ENCODE results near the gene SSR1. TPM values are rescaled to one million over a fixed set of nuclear protein-coding genes. Genes with fewer than 3 reads are reported as not detected.
A peak's percentile ranks its signal among the peaks of the same experiment; 100 is the strongest.
"Not testable (repeated sequence)": the region's sequence is repeated elsewhere in the genome, so short reads cannot be mapped to it uniquely, and the experiment has no call there.

The SSR1 gene
- total RNA-seq, 1 donor from 2014 or later, result 183 TPM

DNA sequence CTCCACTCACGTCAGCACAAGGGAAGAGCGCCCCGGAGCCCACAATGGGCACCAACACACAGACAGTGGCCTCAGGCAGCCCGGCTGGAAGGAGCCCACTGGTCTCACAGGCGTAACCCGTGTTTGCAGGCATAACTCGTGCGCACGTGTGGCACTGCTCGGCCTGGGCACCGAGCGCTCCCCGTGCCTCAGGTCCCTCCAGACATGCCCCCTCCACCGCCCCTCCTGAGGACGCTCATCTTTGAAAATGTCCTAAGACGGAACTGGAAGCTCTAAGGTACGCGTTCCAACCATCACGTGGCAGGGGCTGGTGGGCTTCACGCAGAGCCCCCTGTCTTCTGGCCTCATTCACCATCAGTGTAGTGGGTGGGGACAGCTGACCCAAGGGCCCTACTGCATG, 44.6 kb downstream of the SSR1 start:
- TF ChIP-seq, protein P1, sequence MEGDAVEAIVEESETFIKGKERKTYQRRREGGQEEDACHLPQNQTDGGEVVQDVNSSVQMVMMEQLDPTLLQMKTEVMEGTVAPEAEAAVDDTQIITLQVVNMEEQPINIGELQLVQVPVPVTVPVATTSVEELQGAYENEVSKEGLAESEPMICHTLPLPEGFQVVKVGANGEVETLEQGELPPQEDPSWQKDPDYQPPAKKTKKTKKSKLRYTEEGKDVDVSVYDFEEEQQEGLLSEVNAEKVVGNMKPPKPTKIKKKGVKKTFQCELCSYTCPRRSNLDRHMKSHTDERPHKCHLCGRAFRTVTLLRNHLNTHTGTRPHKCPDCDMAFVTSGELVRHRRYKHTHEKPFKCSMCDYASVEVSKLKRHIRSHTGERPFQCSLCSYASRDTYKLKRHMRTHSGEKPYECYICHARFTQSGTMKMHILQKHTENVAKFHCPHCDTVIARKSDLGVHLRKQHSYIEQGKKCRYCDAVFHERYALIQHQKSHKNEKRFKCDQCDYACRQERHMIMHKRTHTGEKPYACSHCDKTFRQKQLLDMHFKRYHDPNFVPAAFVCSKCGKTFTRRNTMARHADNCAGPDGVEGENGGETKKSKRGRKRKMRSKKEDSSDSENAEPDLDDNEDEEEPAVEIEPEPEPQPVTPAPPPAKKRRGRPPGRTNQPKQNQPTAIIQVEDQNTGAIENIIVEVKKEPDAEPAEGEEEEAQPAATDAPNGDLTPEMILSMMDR (IDR thresholded peaks at IDR 0.05), result no peak
- H3K9me3 Mint-ChIP-seq (ENCODE audit: unreplicated experiment), result no peaks in the 10 kb centered on the region
- no peak overlapping the region for H3K4me3 Mint-ChIP-seq (ENCODE audit: unreplicated experiment)
- no peak overlapping the region for H3K27ac Mint-ChIP-seq (ENCODE audit: unreplicated experiment)
- no peaks in the 10 kb centered on the region for H3K27me3 Mint-ChIP-seq (ENCODE audit: unreplicated experiment)
- DNase-seq (ENCODE audit: extremely low spot score, unreplicated experiment), result peak; percentile 67
- H3K36me3 Mint-ChIP-seq (ENCODE audit: unreplicated experiment), result no peaks in the 10 kb centered on the region
- H3K4me1 Mint-ChIP-seq (ENCODE audit: unreplicated experiment), result peaks cover 22% of the 10 kb centered on the region

DNA sequence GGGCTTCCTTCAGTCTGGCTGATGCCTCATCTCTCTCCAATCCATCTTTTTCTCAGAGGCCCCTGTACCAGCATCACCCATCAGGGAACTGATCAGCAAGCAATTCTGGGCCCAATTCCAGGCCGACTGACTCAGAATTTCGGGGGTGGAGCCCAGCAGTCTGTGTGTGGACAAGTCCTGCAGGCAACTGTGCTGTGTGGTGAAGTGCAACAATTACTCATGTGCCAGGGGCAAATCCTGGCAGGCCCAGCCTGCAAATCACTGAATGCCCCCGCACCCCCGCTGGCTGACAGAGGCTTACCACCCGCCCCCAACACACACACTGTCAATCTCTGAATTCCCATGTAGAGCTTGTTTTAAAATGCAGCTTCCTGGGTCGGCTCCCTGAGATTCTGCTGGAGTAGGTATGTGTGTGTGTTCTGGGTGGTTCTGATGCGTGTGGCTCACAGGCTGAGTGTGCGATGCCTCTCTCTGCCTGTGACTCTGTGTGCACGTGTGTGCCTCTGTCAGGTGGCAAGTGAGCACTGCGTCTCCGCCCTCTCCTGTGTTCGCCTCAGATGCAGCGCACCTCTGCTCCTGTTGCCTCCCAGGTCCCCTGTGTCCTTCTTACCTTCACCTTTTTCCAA, 45.4 kb downstream of the SSR1 start:
- Mint-ChIP-seq H3K36me3 (ENCODE audit: unreplicated experiment) (no peaks in the 10 kb centered on the region), H3K4me1 (ENCODE audit: unreplicated experiment) (peaks cover 22% of the 10 kb centered on the region), H3K27me3 (ENCODE audit: unreplicated experiment) (no peaks in the 10 kb centered on the region), H3K27ac (ENCODE audit: unreplicated experiment) (peak overlapping the region; percentile 58), H3K9me3 (ENCODE audit: unreplicated experiment) (no peaks in the 10 kb centered on the region), H3K4me3 (ENCODE audit: unreplicated experiment) (no peak overlapping the region)
- peak; percentile 92 for DNase-seq (ENCODE audit: extremely low spot score, unreplicated experiment)
- TF ChIP-seq, protein P1 (IDR thresholded peaks at IDR 0.05), result no peak

DNA sequence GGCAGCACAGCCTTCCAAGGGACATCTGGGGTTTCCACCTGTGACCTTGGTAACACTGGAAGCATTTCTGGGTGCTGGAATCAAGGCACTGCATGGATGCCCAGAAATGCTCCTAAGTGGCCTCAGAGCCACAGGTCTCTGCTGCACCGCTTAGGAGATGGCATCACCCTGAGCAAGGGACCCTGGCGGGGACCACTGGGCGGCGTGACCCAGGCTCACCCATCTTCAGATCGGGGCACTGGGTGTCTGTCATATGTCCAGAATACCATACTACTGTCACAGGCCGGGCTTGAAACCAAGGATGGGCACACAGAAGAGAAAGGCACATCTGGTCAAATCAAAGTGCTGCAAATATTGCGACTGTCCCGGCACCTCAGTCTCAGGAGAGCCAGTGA, 45.9 kb downstream of the SSR1 start:
- Mint-ChIP-seq H3K4me1 (ENCODE audit: unreplicated experiment) (peaks cover 22% of the 10 kb centered on the region), H3K27me3 (ENCODE audit: unreplicated experiment) (no peaks in the 10 kb centered on the region), H3K4me3 (ENCODE audit: unreplicated experiment) (no peak overlapping the region), H3K36me3 (ENCODE audit: unreplicated experiment) (no peaks in the 10 kb centered on the region), H3K9me3 (ENCODE audit: unreplicated experiment) (no peaks in the 10 kb centered on the region), H3K27ac (ENCODE audit: unreplicated experiment) (peak overlapping the region; percentile 58)
- TF ChIP-seq, protein P1 (IDR thresholded peaks at IDR 0.05), result no peak
- DNase-seq (ENCODE audit: extremely low spot score, unreplicated experiment), result no peak

DNA sequence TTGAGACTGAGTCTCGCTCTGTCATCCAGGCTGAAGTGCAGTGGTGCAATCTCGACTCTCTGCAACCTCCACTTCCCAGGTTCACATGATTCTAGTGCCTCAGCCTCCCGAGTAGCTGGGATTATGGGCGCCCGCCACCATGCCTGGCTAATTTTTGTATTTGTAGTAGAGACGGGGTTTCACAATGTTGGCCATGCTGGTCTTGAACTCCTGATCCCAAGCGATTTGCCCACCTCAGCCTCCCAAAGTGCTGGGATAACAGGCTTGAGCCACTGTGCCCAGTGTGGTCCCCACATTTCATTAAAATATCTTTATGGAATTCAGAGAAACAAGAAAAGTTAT, 47.6 kb downstream of the SSR1 start:
- not testable (repeated sequence) for H3K36me3 Mint-ChIP-seq (ENCODE audit: unreplicated experiment); H3K27ac Mint-ChIP-seq (ENCODE audit: unreplicated experiment); H3K27me3 Mint-ChIP-seq (ENCODE audit: unreplicated experiment); H3K9me3 Mint-ChIP-seq (ENCODE audit: unreplicated experiment); H3K4me3 Mint-ChIP-seq (ENCODE audit: unreplicated experiment); DNase-seq (ENCODE audit: extremely low spot score, unreplicated experiment)
- peaks cover 27% of the 10 kb centered on the region for H3K4me1 Mint-ChIP-seq (ENCODE audit: unreplicated experiment)

DNA sequence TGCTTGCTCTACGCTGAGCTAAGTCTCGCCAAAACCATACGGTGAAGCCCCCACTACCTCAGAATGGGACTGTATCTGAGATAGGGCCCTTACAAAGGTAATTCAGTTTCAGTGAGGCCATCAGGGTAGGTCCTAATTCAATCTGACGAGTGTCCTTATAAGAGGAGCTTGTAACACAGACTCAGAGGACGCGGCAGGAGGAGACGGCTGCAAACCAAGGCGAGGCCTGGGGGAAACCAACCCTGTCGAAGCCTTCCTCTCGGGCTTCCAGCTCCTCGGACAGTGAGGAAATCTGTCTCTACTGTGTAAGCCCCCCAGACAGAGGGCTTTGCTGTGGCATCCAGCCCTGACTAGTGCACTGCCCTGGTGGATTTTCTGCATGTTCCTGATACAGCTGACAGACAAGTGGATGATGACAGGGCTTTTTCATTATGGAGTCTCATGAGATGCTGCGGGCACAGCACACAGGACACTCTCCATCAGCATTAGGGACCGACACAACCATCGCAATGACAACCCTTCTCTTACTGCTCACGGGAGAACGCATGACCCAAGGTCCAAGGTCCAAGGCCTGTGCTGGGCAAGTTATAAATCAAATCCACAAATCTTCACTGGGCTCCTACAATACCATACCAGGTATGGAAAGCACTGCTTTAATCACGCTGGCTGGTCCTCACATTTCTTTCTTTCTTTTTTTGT, 48.2 kb downstream of the SSR1 start:
- no peak for DNase-seq (ENCODE audit: extremely low spot score, unreplicated experiment)

More for the DNA sequence above, 48.2 kb downstream of the SSR1 start:
- peaks cover 26% of the 10 kb centered on the region for H3K4me1 Mint-ChIP-seq (ENCODE audit: unreplicated experiment)
- no peaks in the 10 kb centered on the region for H3K9me3 Mint-ChIP-seq (ENCODE audit: unreplicated experiment)
- H3K27me3 Mint-ChIP-seq (ENCODE audit: unreplicated experiment), result no peaks in the 10 kb centered on the region
- H3K27ac Mint-ChIP-seq (ENCODE audit: unreplicated experiment), result no peak overlapping the region
- no peaks in the 10 kb centered on the region for H3K36me3 Mint-ChIP-seq (ENCODE audit: unreplicated experiment)
- TF ChIP-seq, protein P1 (IDR thresholded peaks at IDR 0.05), result no peak
- no peak overlapping the region for H3K4me3 Mint-ChIP-seq (ENCODE audit: unreplicated experiment)
